ENCODE results near the gene HLA-DOB. TPM values are rescaled to one million over a fixed set of nuclear protein-coding genes. Genes with fewer than 3 reads are reported as not detected.

HLA-DOB gene
- total RNA-seq: 0.26 and 3.2 TPM in 2 replicates

- peak; percentile 52 for FAIRE-seq
- TF ChIP-seq, protein P1, sequence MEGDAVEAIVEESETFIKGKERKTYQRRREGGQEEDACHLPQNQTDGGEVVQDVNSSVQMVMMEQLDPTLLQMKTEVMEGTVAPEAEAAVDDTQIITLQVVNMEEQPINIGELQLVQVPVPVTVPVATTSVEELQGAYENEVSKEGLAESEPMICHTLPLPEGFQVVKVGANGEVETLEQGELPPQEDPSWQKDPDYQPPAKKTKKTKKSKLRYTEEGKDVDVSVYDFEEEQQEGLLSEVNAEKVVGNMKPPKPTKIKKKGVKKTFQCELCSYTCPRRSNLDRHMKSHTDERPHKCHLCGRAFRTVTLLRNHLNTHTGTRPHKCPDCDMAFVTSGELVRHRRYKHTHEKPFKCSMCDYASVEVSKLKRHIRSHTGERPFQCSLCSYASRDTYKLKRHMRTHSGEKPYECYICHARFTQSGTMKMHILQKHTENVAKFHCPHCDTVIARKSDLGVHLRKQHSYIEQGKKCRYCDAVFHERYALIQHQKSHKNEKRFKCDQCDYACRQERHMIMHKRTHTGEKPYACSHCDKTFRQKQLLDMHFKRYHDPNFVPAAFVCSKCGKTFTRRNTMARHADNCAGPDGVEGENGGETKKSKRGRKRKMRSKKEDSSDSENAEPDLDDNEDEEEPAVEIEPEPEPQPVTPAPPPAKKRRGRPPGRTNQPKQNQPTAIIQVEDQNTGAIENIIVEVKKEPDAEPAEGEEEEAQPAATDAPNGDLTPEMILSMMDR (IDR thresholded peaks at IDR 0.05; ENCODE audit: insufficient read depth, low read length, severe bottlenecking): no peak
- DNase-seq (ENCODE audit: low read depth): peak; percentile 83
Observed at GRCh38 chr6:32816746-32817204, at the start of gene HLA-DOB. Gene HLA-DOB (minus strand): TSS chr6:32817002. CDS start chr6:32816951, 51 bp downstream.

DNA sequence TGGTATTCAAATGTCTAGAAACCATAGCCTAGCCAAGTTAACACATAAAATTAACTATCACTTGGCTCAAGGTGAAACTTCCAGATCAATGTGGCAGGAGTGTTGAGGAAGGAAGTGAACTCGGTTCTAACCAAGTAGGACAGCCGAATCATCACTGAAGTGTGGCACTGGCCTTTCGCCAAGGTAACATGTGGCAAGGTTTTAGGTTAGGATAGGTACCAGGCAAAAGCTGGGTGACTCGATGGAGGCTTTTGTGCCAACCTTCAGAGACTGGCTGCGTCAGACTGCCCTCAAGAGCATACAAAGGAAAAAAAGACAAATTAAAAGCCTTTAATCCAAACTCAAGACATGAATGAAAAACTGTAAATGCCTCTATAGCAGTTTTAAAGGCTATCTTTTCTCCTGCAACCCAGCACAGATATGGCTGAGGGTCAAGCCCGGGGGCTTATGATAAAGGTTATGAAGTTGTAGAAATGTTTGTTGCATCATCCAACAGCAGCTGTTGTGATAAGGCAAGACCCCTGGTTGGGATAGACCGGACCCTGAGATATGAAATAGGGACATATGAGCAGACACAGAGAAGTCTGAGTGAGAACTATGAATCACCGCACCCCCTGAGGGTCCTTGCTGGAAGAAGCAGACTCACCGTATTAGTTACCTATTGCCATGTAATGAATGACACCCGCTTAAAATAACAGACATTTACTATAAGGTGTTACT is 49.1 kb upstream of the HLA-DOB start:
- FAIRE-seq (no peak), DNase-seq (ENCODE audit: low read depth) (no peak)
- no peaks in the 10 kb centered on the region for H3K36me3 ChIP-seq (ENCODE audit: control insufficient read depth, insufficient read depth, low read length)

More at GRCh38 chr6:32816746-32817204, at the start of gene HLA-DOB:
- Histone ChIP-seq H3K27me3 (ENCODE audit: control insufficient read depth, insufficient read depth, low read length) (no peaks in the 10 kb centered on the region), H3K4me3 (ENCODE audit: low read depth, low read length) (no peak within 1 kb of the TSS), H3K36me3 (ENCODE audit: control insufficient read depth, insufficient read depth, low read length) (no peaks in the 10 kb centered on the region)

DNA sequence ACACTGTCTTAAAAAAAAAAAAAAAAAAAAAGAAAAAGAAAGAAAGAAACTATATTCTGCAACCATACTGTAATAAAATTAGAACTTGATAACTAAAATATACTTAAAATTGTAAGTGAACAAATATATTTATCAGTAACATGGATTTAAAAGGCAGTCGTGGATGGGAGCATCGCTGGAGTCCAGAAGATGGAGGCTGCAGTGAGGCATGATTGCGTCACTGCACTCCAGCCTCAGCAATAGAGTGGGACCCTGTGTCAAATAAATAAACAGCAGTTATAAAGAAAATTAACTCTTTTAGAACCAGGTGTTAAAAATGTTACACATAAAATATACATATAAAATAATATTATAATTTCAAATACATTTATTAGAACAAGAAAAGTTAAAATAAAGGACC is 45.9 kb upstream of the HLA-DOB start:
- TF ChIP-seq, protein P1 (IDR thresholded peaks at IDR 0.05; ENCODE audit: insufficient read depth, low read length, severe bottlenecking): no peak
- FAIRE-seq (no peak), DNase-seq (ENCODE audit: low read depth) (no peak)
- Histone ChIP-seq H3K4me3 (ENCODE audit: low read depth, low read length) (no peak overlapping the region), H3K27me3 (ENCODE audit: control insufficient read depth, insufficient read depth, low read length) (no peaks in the 10 kb centered on the region), H3K36me3 (ENCODE audit: control insufficient read depth, insufficient read depth, low read length) (no peaks in the 10 kb centered on the region)

More for the DNA sequence above, 49.1 kb upstream of the HLA-DOB start:
- Histone ChIP-seq H3K27me3 (ENCODE audit: control insufficient read depth, insufficient read depth, low read length) (peaks cover 4% of the 10 kb centered on the region), H3K4me3 (ENCODE audit: low read depth, low read length) (no peak overlapping the region)
- TF ChIP-seq, protein P1 (IDR thresholded peaks at IDR 0.05; ENCODE audit: insufficient read depth, low read length, severe bottlenecking): no peak

DNA sequence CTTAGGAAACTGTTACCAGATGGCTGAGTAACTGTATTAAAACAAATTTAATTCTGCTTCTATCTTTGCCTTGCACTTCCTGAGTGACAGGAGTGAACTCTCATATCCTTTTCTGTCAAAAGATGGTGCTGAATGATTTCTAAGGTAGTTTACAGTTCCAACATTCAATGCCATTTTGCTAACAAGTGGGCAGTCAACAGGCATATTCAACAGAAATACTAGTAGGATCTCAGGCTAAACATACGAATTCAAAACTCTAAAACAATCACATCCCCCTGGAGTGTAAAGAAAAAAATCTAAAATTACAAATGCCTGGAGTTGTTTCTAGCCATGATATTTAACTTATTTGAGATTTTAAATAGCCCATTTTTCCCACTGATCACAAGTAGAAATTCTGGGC is 43.9 kb upstream of the HLA-DOB start:
- Histone ChIP-seq H3K4me3 (ENCODE audit: low read depth, low read length) (no peak overlapping the region), H3K27me3 (ENCODE audit: control insufficient read depth, insufficient read depth, low read length) (no peaks in the 10 kb centered on the region), H3K36me3 (ENCODE audit: control insufficient read depth, insufficient read depth, low read length) (no peaks in the 10 kb centered on the region)
- DNase-seq (ENCODE audit: low read depth): no peak
- no peak for FAIRE-seq
- TF ChIP-seq, protein P1 (IDR thresholded peaks at IDR 0.05; ENCODE audit: insufficient read depth, low read length, severe bottlenecking): no peak

GRCh38 chr6:32858194-32858593 is 41.4 kb upstream of the HLA-DOB start:
- DNase-seq (ENCODE audit: low read depth) (no peak), FAIRE-seq (no peak)
- Histone ChIP-seq H3K4me3 (ENCODE audit: low read depth, low read length) (no peak overlapping the region), H3K27me3 (ENCODE audit: control insufficient read depth, insufficient read depth, low read length) (no peaks in the 10 kb centered on the region), H3K36me3 (ENCODE audit: control insufficient read depth, insufficient read depth, low read length) (no peaks in the 10 kb centered on the region)
- TF ChIP-seq, protein P1 (IDR thresholded peaks at IDR 0.05; ENCODE audit: insufficient read depth, low read length, severe bottlenecking): no peak
